Measurements from ENCODE around the gene SLC41A3.
"Not testable (repeated sequence)": the region's sequence is repeated elsewhere in the genome, so short reads cannot be mapped to it uniquely, and the experiment has no call there.

SLC41A3 gene

DNA sequence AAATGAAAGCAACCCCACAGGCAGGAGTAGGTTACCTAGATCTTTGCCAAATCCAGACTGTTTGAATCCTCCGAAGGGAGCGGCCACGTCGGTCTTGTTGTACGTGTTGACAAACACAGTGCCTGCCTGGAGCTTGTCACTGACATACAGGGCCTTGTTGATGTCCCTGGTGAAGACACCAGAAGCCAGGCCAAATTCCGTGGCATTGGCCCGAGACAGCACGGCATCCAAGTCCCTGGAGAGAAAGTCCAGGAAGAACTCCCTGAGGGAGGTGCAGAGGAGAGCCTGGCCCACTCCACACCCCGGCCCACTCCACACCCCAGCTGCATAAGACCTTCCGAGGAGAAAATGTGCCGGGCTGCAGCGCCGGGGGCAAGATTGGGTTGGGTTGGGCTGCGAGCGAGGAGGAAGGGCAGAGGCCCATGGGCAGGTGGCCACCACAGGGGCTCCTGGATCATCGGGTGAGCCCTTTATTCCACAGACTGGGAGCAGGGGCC lies 21.8 kb upstream of the SLC41A3 start:
- DNase-seq: no peak

DNA sequence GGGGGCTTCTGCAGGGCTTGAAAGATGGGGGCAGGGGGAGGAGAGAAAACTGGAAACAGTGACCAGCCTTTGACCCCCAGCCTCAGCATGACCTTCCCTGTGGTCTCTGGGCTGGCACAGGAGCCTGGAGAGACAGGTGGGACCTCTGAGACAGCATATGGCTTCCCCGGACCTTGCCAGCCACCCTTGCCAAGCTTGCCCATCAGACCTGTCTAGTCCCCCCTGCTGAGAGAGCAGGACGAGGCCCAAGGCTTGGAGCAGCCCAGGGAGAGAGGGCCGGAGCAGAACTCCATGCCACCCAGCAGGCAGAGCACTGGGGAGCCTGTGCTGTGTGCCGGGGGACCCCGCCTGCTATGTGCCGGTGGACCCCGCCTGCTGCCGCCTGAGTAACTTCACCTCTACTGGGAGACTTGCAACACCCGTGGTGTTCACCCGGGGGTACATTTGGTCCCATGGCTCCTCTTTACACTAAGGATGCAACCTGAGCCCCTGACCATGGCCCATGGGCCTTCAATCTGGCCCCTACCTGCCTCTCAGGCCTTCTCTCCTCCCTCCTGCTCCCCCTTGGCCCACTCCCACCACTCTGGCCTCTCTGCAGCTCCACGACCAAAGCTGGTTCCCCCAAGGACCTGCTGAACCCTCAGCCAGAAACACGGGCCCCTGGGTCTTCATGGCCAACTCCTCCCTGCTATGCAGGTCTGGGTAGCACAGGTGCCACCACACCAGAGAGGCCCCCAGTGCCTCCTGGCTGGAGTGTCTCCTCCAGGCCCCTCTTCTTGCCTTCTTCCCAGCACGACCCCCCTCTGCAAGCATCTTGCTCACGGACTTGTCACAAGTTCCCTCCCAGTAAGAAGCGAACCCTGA lies 21.1 kb upstream of the SLC41A3 start:
- no peak for DNase-seq

GRCh38 chr3:126104028-126104635 lies 20.2 kb upstream of the SLC41A3 start:
- no peak for DNase-seq

GRCh38 chr3:126103121-126104027 lies 19.4 kb upstream of the SLC41A3 start:
- DNase-seq: no peak

- no peak for DNase-seq
Observed at GRCh38 chr3:126102530-126102951, 18.6 kb upstream of the SLC41A3 start.

DNA sequence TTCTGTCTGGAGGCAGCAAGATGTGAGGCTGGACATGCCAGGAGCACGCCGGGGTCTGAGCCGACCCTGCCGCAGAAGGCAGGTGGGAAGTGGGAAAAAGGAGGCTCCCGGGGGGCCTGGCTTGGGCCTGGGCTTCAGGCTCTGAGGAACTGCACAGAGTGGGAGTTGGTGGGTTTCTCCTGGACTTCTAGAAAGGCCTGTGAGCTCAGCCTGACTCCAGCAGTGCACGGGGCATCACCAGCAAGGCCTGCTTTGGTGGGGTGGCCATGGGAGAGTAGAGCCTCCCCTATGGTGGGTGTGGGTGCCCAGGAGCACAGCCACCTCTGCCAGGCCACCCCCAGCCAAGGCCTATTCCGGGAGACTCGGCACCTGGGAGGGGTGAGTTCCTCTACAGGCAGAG lies 18.1 kb upstream of the SLC41A3 start:
- no peak for DNase-seq

DNA sequence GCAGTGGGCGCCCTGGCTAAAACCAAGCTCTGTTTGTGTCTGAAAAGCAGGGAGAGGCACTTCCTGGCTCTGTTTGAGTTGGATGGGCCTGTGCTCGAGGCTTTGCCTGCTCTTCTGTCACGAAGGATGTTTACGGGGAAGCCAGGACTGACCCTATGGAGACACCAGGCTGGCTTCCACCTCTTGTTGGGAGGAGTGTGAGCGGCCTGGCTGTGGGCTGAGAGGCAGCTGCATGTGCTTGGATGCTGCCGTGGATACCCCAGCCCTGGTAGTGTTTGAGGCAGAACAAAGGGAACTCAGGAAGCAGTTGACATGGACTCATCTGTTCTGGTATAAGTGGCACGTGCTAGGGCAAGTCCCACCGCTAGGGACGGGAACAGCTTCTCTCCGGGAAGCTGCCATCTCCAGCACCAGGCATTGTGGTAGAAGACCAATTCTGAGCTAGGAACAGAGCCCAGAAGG lies 17.6 kb upstream of the SLC41A3 start:
- peak; percentile 18 for DNase-seq

DNA sequence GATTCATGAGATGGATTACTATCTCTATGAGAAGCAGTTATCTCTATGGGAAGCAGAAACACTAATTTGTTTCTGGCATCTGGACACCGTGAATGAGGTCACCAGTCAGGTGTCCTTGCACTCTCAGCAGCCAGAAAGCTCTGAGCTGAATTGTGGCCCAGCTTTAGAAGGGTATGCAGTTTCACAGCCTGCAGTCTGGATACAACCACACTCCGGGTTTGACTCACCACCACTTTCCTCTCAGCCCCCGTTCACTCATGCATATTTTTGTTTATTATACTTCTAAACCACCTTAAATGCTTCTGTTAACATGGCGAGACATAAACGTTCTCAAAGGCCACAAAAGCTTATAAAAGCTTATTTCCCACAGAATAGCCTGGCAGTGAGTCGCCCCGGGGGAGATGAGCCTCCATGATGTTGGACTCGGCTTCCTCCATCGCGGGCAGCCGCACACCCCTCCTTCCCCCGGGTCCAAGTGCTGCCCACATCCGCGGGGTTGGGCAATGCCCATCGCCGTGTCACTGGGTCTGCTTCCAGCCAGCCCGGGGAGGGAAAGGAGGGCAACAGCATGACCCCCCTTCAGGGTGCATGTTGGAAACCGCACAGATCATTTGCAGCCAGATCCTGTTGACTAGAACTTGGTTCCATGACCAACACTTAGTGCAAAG lies 16.8 kb upstream of the SLC41A3 start:
- no peak for DNase-seq

GRCh38 chr3:126100269-126100633 lies 16.3 kb upstream of the SLC41A3 start:
- DNase-seq: no peak

GRCh38 chr3:126098391-126098858 lies 14.5 kb upstream of the SLC41A3 start:
- no peak for DNase-seq

DNA sequence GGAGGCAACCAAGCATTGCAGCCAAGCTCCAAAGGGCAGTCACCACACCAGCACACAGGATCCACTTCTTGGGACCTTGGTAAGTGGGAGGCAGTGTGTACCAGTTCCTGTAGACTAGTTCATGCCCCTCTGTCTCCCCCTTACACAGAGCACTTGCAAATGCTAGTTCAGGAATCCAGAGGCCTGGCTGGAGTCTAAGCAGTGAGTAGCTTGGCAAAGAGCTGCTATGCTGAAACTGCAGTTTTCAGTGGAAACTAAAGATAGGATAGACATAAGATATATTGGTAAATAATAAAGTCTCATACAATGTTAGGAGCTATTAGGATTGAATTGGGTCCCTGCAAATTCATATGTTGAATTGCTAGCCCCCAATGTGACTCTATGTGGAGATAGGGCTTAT lies 13.9 kb upstream of the SLC41A3 start:
- no peak for DNase-seq

DNA sequence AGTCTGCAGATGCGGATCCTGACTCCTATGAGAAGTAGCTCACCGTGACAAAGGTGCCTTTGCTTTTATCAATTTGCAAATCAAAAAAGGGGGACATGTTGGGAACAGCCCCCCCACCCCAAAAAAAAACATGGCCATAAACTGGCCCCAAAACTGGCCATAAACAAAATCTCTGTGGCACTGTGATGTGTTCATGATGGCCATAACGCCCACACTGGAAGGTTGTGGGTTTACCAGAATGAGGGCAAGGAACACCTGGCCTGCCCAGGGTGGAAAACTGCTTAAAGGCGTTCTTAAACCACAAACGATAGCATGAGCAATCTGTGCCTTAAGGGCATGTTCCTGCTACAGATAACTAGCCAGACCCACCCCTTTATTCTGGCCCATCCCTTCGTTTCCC lies 12.3 kb upstream of the SLC41A3 start:
- DNase-seq: not testable (repeated sequence)

DNA sequence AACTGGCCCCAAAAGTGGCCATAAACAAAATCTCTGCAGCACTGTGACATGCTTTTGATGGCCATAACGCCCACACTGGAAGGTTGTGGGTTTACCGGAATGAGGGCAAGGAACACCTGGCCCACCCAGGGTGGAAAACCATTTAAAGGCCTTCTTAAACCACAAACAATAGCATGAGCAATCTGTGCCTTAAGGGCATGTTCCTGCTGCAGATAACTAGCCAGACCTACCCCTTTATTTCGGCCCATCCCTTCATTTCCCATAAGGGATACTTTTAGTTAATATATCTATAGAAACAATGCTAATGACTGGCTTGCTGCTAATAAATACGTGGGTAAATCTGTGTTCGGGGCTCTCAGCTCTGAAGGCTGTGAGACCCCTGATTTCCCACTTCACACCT lies 8.2 kb upstream of the SLC41A3 start:
- DNase-seq: not testable (repeated sequence)

DNA sequence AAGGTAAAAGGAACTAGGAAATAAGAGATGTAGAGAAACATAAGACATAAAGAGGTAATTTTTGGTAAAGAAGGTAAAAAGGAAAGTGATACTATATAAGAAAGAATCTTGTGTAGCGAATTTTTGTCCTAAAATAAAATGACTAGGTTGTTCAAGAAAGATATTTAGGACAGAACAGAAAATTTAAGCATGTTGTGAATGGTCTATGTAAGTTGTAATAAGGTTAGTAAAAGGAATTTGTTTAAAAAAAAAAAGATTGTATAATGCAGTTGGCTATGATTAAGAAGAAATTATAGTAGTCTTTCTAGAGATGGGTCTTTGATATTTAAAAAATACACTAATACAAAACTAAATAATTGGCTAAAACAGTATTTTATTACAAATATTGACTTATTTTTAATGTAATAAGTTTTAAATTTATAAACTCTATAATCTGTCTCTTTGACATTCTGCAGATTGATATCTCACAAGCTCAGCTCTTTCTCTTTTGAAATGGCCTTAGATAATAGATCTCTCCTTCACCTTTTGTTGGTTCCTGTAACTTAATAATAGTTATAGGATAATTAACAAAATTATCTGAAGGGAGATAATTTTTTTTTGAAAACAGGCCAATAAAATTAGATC lies 3.7 kb upstream of the SLC41A3 start:
- no peak for DNase-seq

GRCh38 chr3:126085841-126086240 lies 1.9 kb upstream of the SLC41A3 start:
- DNase-seq: no peak

DNA sequence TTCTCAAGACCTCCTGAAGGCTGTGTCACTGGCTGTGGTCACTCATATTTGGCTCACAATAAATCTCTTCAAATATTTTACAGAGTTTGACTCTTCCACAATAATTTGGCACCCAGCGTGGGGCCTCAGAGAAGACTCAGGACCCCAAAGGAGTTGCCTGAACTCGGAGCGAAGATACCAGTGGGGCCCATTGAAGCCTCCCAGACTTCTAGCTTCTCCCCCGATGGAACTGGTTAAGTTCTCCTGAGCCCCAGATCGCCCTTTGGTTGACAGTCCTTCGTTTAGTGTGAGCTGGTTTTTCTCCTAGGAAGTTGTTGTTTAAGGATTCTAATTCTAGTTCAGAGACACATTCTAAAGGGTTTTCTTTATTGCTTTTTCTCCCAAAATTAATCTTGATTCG lies 1.4 kb upstream of the SLC41A3 start:
- DNase-seq: no peak

DNA sequence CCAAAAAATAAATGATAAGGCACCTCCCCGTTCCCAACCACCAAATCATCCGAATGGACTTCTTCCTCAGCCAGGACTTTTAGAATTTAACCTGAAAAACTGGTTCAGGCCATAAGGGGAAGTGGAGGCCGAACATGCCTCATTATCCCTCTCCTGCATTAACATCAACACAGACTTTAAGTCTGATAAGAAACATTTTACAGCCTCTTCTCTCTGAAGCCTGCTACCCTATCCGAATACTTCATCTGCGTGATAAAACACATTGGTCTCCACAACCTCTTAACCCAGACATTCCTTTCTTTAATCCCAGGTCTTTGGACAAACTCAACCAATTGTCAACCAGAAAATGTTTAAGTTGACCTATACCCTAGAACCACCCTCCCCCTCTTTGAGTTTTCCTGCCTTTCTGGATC lies 850 bp upstream of the SLC41A3 start:
- DNase-seq: no peak

- peak; percentile 69 for DNase-seq
Observed at GRCh38 chr3:126083511-126083912, 412 bp downstream of the SLC41A3 start.

DNA sequence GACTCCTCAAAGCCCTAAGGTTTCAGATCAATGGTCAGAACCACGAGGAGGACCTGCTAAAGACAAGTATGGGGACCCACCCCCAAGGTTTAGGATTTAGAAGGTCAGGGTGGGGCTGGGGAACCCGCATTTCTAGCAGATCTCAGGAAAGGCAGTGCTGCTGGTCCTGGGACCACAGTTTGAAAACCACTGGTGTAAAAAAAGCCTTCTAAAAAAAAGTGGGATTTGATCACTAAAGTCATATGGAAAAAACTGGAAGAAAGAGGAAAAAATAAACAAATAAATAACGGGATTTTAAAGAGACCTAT lies 832 bp downstream of the SLC41A3 start:
- DNase-seq: no peak

DNA sequence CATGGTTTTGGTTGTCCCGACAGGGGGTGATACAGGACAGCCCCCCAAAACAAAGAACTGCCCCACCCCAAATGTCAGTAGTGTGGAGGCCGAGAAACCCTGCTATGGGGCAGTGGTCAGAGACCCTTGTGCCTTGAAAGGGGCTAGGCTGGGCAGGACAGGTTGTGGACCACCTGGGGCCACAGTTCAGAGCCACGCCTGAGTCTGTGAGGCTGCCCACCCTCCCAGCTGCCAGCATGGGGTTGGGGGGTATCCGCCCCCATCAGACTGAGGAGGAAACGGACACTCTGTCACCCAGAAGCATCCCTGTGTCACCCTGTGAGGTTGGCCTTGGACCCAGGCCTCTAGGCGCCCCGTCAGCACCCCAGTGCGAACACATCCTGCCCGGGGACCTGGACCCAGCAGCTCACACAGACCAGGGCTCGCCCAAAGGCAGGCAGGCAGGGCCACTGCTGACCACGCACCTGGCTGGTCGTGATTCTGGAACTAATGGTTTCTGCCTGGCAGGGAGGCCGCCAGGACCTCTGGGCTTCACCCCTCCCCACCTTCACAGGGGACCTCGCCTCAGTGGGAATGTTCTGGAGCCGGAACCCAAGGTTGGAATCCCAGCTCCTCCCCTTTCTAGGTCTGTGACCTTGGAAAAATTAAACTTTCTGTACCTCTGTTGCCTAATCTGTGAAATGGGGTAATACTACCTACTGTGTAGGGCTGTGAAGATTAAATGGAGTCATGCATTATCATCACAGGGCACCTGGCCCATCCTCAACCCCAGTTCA lies 1.4 kb downstream of the SLC41A3 start:
- DNase-seq: no peak

DNA sequence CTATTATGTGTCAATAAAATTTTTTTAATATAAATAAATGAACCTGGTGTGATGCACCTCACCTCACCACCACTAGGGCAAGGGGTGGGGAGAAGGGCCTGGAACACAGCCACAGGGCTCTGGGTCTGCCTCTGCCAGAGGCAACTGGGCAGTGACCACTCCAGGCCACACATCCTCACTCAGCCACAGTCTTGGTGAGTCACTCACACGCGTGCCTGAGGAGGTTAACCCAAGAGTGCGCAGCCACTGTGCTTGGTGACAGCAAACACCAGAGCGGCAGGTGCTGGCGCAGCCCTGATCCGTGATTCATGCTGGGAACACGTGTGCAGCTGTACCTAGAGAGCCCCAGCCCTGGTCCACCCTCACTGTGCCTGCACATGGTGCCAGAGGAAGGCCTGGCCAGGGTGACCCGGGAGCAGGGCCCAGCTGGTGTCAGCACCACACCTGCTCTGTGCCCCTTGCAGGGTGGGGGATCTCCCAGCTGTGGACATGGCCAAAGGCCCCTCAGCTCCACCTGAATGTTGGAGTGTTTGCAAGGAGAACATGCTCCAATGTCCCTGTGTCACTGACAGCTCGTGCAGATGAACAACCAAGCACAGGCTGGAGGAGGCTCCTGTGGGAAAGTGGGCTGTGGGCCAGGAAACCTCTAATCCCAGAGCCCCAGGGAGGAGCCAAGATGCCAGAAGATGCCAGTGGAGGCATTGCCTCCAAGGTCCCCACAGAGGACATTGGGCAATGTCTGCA lies 2.1 kb downstream of the SLC41A3 start:
- DNase-seq: no peak
